ENCODE results near the gene MAN2B1. TPM values are rescaled to one million over a fixed set of nuclear protein-coding genes. Genes with fewer than 3 reads are reported as not detected.
"Not testable (repeated sequence)": the region's sequence is repeated elsewhere in the genome, so short reads cannot be mapped to it uniquely, and the experiment has no call there.

MAN2B1 gene
- total RNA-seq, 1 experiment from 2014 or later, result 48.2 TPM

GRCh38 chr19:12626958-12627357 lies 39.6 kb downstream of the MAN2B1 start:
- H3K36me3 ChIP-seq (ENCODE audit: low read depth), result peaks cover 83% of the 10 kb centered on the region
- H4K20me1 ChIP-seq (ENCODE audit: insufficient read depth), result no peaks in the 10 kb centered on the region
- no peak overlapping the region for H3K4me2 ChIP-seq
- H3K27ac ChIP-seq, result no peak overlapping the region
- peaks cover 44% of the 10 kb centered on the region for H3F3A ChIP-seq (ENCODE audit: insufficient read depth, low read depth)
- H3K27me3 ChIP-seq (ENCODE audit: insufficient read depth, low read depth), result no peaks in the 10 kb centered on the region
- H3K9me2 ChIP-seq (ENCODE audit: insufficient read depth), result no peaks in the 10 kb centered on the region
- intact Hi-C loops (cut with micrococcal nuclease; ENCODE audit: unreplicated experiment), result no loop called here
- CTCF ChIA-PET, result no interaction called here
- POLR2A ChIA-PET (ENCODE audit: unreplicated experiment), result no interaction called here
- BruUV-seq (replicated peaks), result no TSS peak
- H2AFZ ChIP-seq, result no peak overlapping the region
- H3K4me3 ChIP-seq, result peak overlapping the region; percentile 18; the same call in 1 of the 2 replicates
- no peak for TF ChIP-seq CTCF (conservative IDR thresholded peaks at IDR 0.05)
- TF ChIP-seq EZH2 (IDR thresholded peaks at IDR 0.05; ENCODE audit: low read depth), result no peak
- H3K4me1 ChIP-seq (replicated peaks; ENCODE audit: insufficient read depth), result no peaks in the 10 kb centered on the region
- H3K79me2 ChIP-seq (ENCODE audit: low read depth), result 0 out of 2 replicates have a peak, but pooled peaks cover 11% of the 10 kb centered on the region
- H3K9me3 ChIP-seq (ENCODE audit: insufficient read depth, low read depth), result peaks cover 86% of the 10 kb centered on the region
- no peak for DNase-seq

GRCh38 chr19:12623361-12624031 lies 43.0 kb downstream of the MAN2B1 start:
- no peak for DNase-seq
- Histone ChIP-seq H2AFZ (no peak overlapping the region), H3K27me3 (ENCODE audit: insufficient read depth, low read depth) (no peaks in the 10 kb centered on the region), H3K9me2 (ENCODE audit: insufficient read depth) (no peaks in the 10 kb centered on the region), H3K4me2 (no peak overlapping the region), H3K79me2 (ENCODE audit: low read depth) (peaks cover 40% of the 10 kb centered on the region), H3K4me3 (no peak overlapping the region), H4K20me1 (ENCODE audit: insufficient read depth) (no peaks in the 10 kb centered on the region), H3K9me3 (ENCODE audit: insufficient read depth, low read depth) (peaks cover 68% of the 10 kb centered on the region), H3K27ac (no peak overlapping the region), H3K36me3 (ENCODE audit: low read depth) (peaks cover 88% of the 10 kb centered on the region), H3K4me1 (replicated peaks; ENCODE audit: insufficient read depth) (no peaks in the 10 kb centered on the region), H3F3A (ENCODE audit: insufficient read depth, low read depth) (peaks cover 25% of the 10 kb centered on the region)
- intact Hi-C loops (cut with micrococcal nuclease; ENCODE audit: unreplicated experiment), result no loop called here
- TF ChIP-seq EZH2 (IDR thresholded peaks at IDR 0.05; ENCODE audit: low read depth), result no peak
- TF ChIP-seq CTCF (conservative IDR thresholded peaks at IDR 0.05), result no peak
- ChIA-PET CTCF (no interaction called here), POLR2A (ENCODE audit: unreplicated experiment) (no interaction called here)
- no TSS peak for BruUV-seq (replicated peaks)

- H3K9me2 ChIP-seq (ENCODE audit: insufficient read depth); H3F3A ChIP-seq (ENCODE audit: insufficient read depth, low read depth); H3K4me3 ChIP-seq; H3K4me2 ChIP-seq; DNase-seq; H3K27ac ChIP-seq; H3K4me1 ChIP-seq (replicated peaks; ENCODE audit: insufficient read depth); H3K27me3 ChIP-seq (ENCODE audit: insufficient read depth, low read depth); BruUV-seq (replicated peaks); CTCF ChIA-PET; intact Hi-C loops (cut with micrococcal nuclease; ENCODE audit: unreplicated experiment); H2AFZ ChIP-seq; H4K20me1 ChIP-seq (ENCODE audit: insufficient read depth): not testable (repeated sequence)
- POLR2A ChIA-PET (ENCODE audit: unreplicated experiment), result interaction anchor here (0.7 kb wide), 1 partner anchor 237 kb away, joined by 37 read pairs; no protein-coding TSS in a partner anchor
- Histone ChIP-seq H3K79me2 (ENCODE audit: low read depth) (peaks cover 61% of the 10 kb centered on the region), H3K9me3 (ENCODE audit: insufficient read depth, low read depth) (peaks cover 57% of the 10 kb centered on the region), H3K36me3 (ENCODE audit: low read depth) (peaks cover 88% of the 10 kb centered on the region)
Measured at GRCh38 chr19:12621253-12622024, 45.1 kb downstream of the MAN2B1 start.

Data from PC-9 (cell line).